HG03342 (cell line): ENCODE data around the gene DPP6.

Source experiments
- ATAC-seq: cut with Tn5 transposase; IDR thresholded peaks from one replicate; pipeline ENCODE4 v1.9.1; 2021; ENCODE audit warnings: mild to moderate bottlenecking, moderate library complexity; ENCODE audit not compliant: unreplicated experiment

DPP6 gene

GRCh38 chr7:154394804-154395203 lies 342.6 kb downstream of the DPP6 start:
- no peak for ATAC-seq

DNA sequence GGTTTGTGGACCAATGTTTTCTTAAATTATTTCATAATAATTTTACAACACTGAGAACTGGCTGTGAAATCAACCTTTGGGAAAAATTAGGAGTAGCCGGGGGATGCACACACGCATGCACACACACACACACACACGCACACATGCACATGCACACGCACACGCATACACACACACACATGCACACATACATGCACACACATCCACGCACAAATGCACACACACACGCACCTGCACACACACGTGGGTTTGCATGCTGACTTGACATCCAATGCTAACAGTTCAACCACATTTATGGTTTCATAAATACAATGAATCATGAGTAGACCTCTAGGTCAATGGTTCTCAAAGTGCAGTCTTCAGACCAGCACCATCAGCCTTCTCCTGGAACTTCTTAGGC lies 354.1 kb downstream of the DPP6 start:
- no peak for ATAC-seq

DNA sequence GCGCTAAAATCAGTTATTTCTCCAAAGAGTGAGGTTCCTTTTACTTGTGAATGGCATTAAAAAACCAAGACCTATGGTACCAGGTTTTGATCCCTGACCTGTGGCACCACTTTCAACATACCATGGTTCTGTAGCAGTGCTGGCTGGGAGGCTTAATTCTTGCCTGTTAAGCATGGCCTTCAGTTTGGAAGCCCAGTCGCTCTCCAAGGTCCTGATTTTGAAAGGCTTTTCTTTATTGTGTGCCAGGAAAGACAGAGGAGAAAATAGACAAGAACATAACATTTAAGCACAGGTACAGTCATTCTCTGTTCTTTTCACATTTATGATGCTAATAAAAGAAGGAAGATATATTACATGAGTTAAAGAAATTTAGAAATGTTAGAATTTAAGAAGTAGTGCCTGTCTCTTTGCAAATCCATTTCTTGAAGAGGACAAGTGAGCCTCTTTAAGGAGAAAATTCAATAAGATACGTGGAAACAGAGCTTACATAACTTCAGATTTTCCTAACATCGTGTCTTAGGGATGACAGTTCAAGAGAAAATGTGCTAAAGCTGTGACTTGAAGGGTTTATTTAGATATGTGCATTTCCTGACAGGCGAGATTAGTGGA lies 357.6 kb downstream of the DPP6 start:
- no peak for ATAC-seq

DNA sequence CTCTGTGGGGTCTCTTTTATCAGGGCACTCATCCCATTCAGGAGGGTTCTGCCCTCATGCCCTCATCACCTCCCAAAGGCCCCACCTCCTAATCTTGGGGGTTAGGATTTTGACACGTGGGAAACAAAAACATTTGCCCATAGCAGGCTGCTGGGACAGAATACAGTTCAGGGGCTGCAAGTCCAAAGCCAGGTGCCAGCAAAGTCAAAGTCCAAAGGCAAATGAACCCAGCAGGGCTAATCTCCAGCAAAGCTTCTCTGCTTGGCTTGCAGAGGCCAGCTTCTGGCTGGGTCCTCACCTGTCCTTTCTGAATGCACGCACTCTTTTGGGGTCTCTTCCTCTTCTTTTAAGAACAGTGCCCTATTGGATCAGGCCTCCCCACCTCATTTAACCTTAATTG lies 359.9 kb downstream of the DPP6 start:
- no peak for ATAC-seq

GRCh38 chr7:154415709-154416399 lies 363.7 kb downstream of the DPP6 start:
- no peak for ATAC-seq

- no peak for ATAC-seq
Measured at GRCh38 chr7:154416714-154417113, 364.5 kb downstream of the DPP6 start.

GRCh38 chr7:154419344-154419743 lies 367.1 kb downstream of the DPP6 start:
- ATAC-seq = no peak

GRCh38 chr7:154423231-154423630 lies 371.0 kb downstream of the DPP6 start:
- ATAC-seq = no peak

- ATAC-seq = no peak
Measured at GRCh38 chr7:154424350-154424749, 372.2 kb downstream of the DPP6 start.

DNA sequence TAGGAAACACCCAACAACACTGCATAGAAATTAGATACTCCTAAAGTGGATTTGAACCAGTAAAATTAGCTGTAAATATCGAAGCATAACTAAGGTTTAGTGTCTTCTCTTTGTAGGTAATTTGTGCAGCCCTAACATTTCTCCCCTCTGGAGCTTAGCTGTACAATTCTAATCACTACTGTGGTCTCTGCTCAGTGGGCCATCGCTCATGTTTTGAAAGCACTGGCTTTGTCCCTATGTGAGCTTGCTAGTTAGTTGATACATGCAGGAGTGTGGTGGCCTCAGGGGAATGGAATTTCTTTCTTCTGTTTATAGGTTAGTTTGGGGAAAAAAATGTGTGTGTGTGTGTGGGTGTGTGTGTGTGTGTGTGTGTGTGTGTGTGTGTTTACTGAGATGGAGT lies 373.1 kb downstream of the DPP6 start:
- no peak for ATAC-seq

GRCh38 chr7:154426778-154427177 lies 374.6 kb downstream of the DPP6 start:
- ATAC-seq = no peak

DNA sequence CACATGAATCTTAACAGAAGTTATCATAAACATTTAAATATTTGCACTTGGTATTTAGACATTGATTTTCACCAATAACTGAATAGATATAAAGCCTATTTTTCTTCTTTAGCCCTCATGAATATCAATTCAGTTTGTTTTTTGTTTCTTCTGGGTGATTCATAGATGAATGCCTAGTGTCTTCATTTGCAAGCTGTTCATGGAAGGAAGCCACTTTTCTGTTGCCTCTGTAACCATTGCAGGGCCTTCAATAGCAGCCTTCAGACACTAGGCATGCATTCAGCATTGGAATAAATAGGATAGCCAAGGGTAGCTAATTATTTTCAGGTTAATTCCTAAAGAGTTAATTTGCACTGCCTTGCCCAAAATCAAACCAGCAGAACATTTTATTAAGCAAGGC lies 375.3 kb downstream of the DPP6 start:
- no peak for ATAC-seq

GRCh38 chr7:154429666-154430404 lies 377.6 kb downstream of the DPP6 start:
- ATAC-seq = no peak

GRCh38 chr7:154430640-154431039 lies 378.4 kb downstream of the DPP6 start:
- ATAC-seq = no peak

- no peak for ATAC-seq
Measured at GRCh38 chr7:154431045-154431444, 378.8 kb downstream of the DPP6 start.

DNA sequence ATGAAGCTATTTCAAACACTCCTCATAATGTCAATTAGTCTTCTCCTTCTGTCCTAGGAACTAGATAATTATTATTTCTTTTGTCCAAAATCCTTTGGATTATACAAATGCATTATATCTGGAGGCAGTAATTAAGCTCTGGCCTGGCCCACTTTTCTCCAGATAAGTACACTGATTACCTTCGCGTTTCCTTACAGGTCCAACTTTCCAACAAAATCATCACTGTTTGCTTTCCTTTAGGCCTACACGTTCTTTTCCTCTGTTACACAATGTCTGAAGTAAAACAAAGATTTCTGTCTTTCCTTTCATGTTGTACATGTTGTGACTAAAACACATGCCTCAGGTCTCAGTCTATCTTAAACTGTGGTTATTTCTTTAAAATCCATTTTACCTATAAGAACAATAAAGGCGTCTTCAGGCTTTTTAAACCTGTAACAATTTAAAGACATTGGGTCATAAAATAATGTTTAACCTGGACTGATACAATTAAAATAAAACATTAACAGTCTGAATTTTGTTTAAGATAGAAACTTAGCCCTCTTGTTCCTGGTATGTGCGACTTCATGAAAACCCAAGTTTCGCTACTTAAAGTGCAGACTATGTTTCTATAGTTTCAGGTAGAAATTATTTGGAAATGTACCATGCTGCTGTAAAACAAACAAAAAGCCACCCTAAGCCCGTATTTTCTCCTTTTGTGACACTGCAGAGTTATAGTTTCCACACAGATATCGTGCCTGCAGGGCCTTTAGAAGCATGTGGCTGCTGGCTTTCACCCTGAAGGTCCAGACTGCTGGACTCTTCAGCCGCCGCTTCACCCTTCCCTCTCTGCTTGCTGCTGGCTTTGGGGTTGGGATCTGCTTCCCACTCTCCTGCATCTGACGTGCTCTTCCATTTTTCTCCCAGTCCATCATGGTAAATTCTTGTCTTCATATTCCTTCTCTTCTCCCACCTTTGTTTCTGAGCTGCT lies 381.7 kb downstream of the DPP6 start:
- ATAC-seq = no peak

GRCh38 chr7:154436560-154436959 lies 384.4 kb downstream of the DPP6 start:
- ATAC-seq = no peak

GRCh38 chr7:154437234-154437633 lies 385.0 kb downstream of the DPP6 start:
- ATAC-seq = no peak

DNA sequence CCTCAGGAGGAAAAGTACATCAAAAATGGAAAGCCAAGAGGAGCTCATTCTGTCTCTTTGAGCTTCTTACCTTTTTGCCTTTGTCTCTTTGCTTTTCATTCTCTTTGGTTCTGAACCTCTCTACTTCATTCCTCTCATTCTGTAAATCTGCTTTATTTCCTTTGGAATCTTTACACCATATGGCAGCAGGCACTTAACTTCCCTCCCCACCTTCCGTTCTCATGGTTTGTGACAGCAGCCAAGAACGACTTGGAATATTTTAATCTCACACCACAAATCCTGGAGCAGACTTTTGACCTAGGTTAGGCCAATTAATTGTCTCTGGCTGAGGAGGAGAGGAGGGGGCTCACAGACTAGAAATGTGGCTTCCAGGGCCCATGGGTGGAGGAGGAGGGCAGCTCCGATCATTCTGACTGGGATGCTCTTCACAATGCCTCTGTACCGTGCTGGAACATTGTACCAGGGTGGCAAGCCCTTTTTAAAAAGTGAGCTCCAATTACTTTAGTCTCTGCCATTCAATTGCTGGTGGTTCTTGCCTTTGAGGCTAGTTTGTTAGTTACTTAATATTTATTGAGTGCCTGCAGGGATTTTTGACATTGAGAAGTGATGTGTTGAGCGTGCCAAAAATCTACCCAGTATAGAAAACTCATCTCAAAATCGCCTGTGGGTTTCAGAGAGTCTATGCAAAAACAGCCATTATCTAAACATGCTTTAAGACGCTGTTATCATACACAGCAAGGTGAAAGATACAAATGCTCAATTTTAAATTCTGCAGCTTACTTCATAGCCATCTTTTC lies 386.6 kb downstream of the DPP6 start:
- no peak for ATAC-seq

DNA sequence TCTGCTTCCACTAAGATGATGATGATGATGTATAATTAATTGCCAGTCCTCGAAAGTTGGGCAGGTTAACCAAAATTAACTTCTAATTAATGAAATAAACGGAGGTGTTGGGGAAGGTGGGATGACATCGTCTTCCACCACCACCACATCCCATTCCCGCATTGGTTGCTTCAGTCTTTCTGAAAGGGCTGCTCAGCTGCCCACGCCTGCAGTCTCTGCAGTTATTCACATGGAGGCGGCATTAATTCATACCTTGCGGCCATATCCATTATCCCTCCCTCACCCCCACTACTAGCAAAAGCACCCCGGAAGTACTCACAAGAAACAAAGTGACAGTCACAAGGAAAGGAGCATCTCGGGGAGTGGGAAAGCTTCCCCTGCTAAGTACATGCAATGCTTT lies 387.9 kb downstream of the DPP6 start:
- ATAC-seq = no peak
